GM12873 (cell line): Measurements from ENCODE around the gene LYL1.

Source experiments
- CTCF ChIP-seq: IDR thresholded peaks from 2 replicates; pipeline ENCODE4 v1.5.1; 2012; ENCODE audit warnings: low read depth, mild to moderate bottlenecking, moderate library complexity, low read length, control low read depth; ENCODE audit not compliant: insufficient read depth; ENCODE audit errors: missing control alignments

Gene LYL1

GRCh38 chr19:13110099-13110610, 7.5 kb upstream of the LYL1 start:
- TF ChIP-seq CTCF = no peak

- no peak for TF ChIP-seq CTCF
Observed at GRCh38 chr19:13109361-13110098, 6.9 kb upstream of the LYL1 start.

DNA sequence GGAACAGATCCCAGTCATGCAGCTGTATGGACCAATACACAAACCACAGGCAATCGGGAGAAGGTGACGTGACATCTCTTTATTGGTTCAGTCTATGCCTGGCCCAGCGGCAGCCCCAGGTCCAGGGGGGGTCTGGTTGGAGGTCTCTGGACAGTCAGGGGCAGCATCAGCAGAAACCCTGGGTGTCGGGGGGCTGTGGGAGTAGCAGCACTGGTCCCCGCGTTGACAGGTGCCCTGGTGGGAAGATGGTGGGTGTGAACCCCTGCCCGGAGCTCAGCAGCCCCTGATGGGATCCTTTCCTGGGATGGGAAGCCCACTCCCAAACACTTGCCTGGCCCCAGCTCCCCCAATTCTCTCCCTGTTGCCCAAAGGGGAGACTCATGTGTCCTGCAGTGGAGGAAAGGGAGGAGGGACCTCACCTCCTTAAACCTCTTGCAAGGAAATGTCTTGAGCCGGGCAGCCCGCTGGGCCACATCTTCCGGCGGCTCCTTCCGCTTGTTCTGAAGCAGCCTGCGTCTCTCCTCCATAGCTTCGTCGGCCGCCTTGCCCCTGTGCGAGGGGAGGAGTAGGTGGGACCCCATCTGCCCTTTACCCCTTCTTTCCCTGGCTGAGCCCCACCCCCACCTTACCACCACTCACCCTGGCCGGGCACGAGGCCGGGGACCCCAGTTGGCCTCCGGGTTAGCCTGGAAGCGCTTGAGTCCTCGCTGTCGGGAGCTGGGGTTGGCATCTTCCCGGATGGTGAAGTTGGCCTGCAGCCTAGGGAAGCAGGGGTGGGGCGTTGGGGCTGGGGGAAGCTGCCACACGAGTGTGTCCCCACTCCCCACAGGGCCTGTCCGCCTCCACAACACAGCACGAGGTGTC, 2.4 kb upstream of the LYL1 start:
- TF ChIP-seq CTCF = no peak

GRCh38 chr19:13104360-13104847, 1.7 kb upstream of the LYL1 start:
- peak; percentile 97 for TF ChIP-seq CTCF

DNA sequence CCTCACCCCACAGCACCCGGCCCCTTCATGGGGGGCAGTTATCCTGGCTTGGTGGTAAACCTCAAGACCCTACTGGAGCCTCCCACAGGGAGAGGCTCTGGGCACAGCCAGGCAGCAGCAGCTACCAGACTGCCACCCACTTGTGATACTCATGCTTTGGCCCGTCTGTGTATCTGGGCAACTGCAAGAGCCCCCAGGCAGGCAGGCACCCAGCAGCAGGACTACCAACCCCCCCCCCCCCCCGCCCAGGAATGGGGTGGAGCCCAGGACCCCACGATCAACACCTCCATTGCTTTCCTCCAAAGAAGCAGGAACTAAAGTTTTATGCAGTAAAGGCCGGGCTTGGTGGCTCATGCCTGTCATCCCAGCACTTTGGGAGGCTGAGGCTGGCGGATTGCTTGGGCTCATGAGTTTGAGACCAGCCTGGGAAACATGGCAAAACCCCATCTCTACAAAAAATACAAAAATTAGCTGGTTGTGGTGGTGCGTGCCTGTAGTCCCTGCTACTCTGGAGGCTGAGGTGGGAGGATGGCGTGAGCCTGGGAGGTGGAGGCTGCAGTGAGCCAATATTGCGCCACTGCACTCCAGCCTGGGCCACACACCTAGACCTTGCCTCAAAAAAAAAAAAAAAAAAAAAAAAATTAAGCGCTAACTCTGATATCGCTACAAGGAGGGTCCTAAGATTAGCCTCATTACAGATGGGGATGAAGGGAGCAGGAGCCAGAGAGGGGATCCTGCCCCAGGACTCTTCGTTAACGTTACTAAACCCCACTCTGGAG, 1.1 kb upstream of the LYL1 start:
- TF ChIP-seq CTCF = no peak

- no peak for TF ChIP-seq CTCF
Observed at GRCh38 chr19:13102416-13102665, 317 bp downstream of the LYL1 start.
